ENCODE data around the gene C11orf16.

The C11orf16 gene

DNA sequence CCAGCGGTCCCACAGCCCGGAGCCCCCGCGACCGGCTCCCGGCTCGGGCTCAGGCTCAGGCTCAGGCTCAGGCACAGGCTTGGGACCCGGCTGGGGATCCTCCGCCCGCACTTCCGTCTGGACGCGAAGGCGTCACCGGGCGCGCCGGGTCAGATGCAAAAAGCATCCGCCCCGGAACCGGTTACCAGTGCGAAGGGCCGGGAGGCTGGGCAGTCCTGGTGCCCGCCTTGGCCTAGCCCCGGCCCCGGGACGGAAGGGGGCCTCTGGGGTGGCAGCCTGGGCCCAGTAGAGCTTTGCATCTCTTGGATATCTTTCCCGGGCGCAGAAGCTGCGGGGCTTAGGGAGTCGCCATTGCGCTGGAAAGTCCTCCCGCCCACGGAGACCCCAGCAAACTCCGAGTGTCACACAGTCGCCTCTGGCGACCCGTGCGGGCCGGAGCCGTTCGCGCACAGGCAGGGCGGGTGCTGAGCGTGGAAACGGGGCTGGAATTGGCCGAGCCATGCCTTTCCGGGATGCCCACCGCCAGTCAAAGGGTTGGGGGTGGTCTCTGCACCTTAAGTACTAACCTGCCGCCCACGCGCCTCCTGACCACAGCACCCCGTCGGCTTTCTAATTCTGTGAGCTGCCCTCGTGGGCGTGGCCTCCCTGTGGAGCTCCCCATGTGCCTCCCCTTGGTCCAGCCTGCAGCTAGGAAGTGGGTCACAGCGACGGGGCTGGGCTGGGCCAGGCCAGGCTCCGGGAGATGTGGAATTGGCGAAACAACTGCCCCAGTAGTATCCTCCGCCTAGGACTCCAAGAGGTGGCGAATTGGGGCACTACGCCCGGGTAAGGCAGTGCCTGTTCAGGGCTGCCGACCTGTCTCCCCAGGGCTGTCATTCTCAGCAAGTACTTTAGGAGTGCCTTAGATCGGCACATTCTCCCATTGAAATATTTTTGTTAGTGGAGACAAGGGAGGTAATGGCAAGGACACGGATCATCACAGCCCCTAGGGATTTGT is 31.9 kb upstream of the C11orf16 start, which contains the start of gene TMEM9B:
TSS of gene TMEM9B (minus strand) at position 119 of the 997 bp plus-strand sequence. CDS start 129 bp downstream, outside the sequence.
- POLR2A ChIA-PET = interaction anchor here (0.5 to 1.7 kb wide), 3 partner anchors 36 to 250 kb away, joined by 3 to 5 read pairs (median 3); partner anchors contain the start of gene NRIP3
- Histone ChIP-seq H3K4me1 (ENCODE audit: control extremely low read depth in 1 of 4, control insufficient read depth in 4 of 4, insufficient read depth in 4 of 4, low read length in 3 of 4) (peaks cover 8 to 27% (median 21%) of the 10 kb centered on the region in 4 experiments), H3K27me3 (replicated peaks in 2 of 5; ENCODE audit: control insufficient read depth in 4 of 5, insufficient read depth in 5 of 5, low read length in 4 of 5) (no peaks in the 10 kb centered on the region), H3K4me3 (ENCODE audit: control insufficient read depth in 1 of 7, extremely low read depth in 1 of 7, insufficient read depth in 4 of 7, low read depth in 2 of 7, low read length in 6 of 7) (peak within 1 kb of the TSS; percentile 79 to 95 (median 93)), H3K36me3 (ENCODE audit: control insufficient read depth in 4 of 4, insufficient read depth in 4 of 4, low read length in 3 of 4) (peaks cover 0 to 10% (median 5%) of the 10 kb centered on the region in 4 experiments), H3K27ac (ENCODE audit: insufficient read depth in 1 of 2, low read depth in 1 of 2, low read length in 2 of 2, poor library complexity in 1 of 2, severe bottlenecking in 2 of 2) (peak within 1 kb of the TSS; percentile 77 to 91), H3K9me3 (ENCODE audit: control extremely low read depth in 1 of 5, control insufficient read depth in 4 of 5, insufficient read depth in 2 of 5, low read depth in 1 of 5, low read length in 4 of 5) (no peaks in the 10 kb centered on the region)
- DNase-seq = peak; percentile 72 to 89 (median 82)
- CTCF ChIA-PET = interaction anchor here (1.5 kb wide), 1 partner anchor 173 kb away, joined by 3 read pairs; no protein-coding TSS in a partner anchor
- WGBS (ENCODE audit: insufficient coverage) = under 1% methylated on average over 67 of the region's 67 CpGs

- Histone ChIP-seq H3K27me3 (replicated peaks in 2 of 5; ENCODE audit: control insufficient read depth in 4 of 5, insufficient read depth in 5 of 5, low read length in 4 of 5) (no peaks in the 10 kb centered on the region), H3K36me3 (ENCODE audit: control insufficient read depth in 4 of 4, insufficient read depth in 4 of 4, low read length in 3 of 4) (peaks cover 0 to 13% (median 5%) of the 10 kb centered on the region in 4 experiments), H3K4me3 (ENCODE audit: control insufficient read depth in 1 of 7, extremely low read depth in 1 of 7, insufficient read depth in 4 of 7, low read depth in 2 of 7, low read length in 6 of 7) (peak overlapping the region; percentile 79 to 95 (median 93)), H3K27ac (ENCODE audit: insufficient read depth in 1 of 2, low read depth in 1 of 2, low read length in 2 of 2, poor library complexity in 1 of 2, severe bottlenecking in 2 of 2) (peak overlapping the region; percentile 77 to 91), H3K9me3 (ENCODE audit: control extremely low read depth in 1 of 5, control insufficient read depth in 4 of 5, insufficient read depth in 2 of 5, low read depth in 1 of 5, low read length in 4 of 5) (no peaks in the 10 kb centered on the region), H3K4me1 (ENCODE audit: control extremely low read depth in 1 of 4, control insufficient read depth in 4 of 4, insufficient read depth in 4 of 4, low read length in 3 of 4) (peaks cover 8 to 30% (median 23%) of the 10 kb centered on the region in 4 experiments)
- 3% methylated on average over 28 of the region's 39 CpGs for WGBS (ENCODE audit: insufficient coverage)
- CTCF ChIA-PET = interaction anchor here (1.0 to 1.5 kb wide), 3 partner anchors 49 to 174 kb away, joined by 3 to 8 read pairs (median 8); no protein-coding TSS in a partner anchor
- POLR2A ChIA-PET = interaction anchor here (0.6 to 1.7 kb wide), 3 partner anchors 36 to 365 kb away, joined by 3 to 5 read pairs (median 3); partner anchors contain the start of gene NRIP3
- DNase-seq = peak; percentile 75 to 86 (median 77)
Measured at GRCh38 chr11:8963569-8964323, 31.0 kb upstream of the C11orf16 start.

GRCh38 chr11:8962841-8963240 is 30.1 kb upstream of the C11orf16 start:
- H3K4me1 ChIP-seq (ENCODE audit: control extremely low read depth in 1 of 4, control insufficient read depth in 4 of 4, insufficient read depth in 4 of 4, low read length in 3 of 4) = peaks cover 8 to 30% (median 23%) of the 10 kb centered on the region in 4 experiments
- DNase-seq = peak in 2 of 3 donors; percentile 10 to 48
- ChIA-PET CTCF (interaction anchor here (1.0 to 1.3 kb wide), 2 partner anchors 48 to 51 kb away, joined by 8 read pairs; no protein-coding TSS in a partner anchor), POLR2A (interaction anchor here (1.4 kb wide), 1 partner anchor 37 kb away, joined by 3 read pairs; no protein-coding TSS in a partner anchor)
- peak overlapping the region in 1 of 2 experiments; percentile 91 for H3K27ac ChIP-seq (ENCODE audit: insufficient read depth in 1 of 2, low read depth in 1 of 2, low read length in 2 of 2, poor library complexity in 1 of 2, severe bottlenecking in 2 of 2)
- H3K36me3 ChIP-seq (ENCODE audit: control insufficient read depth in 4 of 4, insufficient read depth in 4 of 4, low read length in 3 of 4) = peaks cover 0 to 13% (median 4%) of the 10 kb centered on the region in 4 experiments
- H3K27me3 ChIP-seq (replicated peaks in 2 of 5; ENCODE audit: control insufficient read depth in 4 of 5, insufficient read depth in 5 of 5, low read length in 4 of 5) = no peaks in the 10 kb centered on the region
- no peaks in the 10 kb centered on the region for H3K9me3 ChIP-seq (ENCODE audit: control extremely low read depth in 1 of 5, control insufficient read depth in 4 of 5, insufficient read depth in 2 of 5, low read depth in 1 of 5, low read length in 4 of 5)
- peak overlapping the region in 6 of 7 experiments; percentile 28 to 95 (median 89) for H3K4me3 ChIP-seq (ENCODE audit: control insufficient read depth in 1 of 7, extremely low read depth in 1 of 7, insufficient read depth in 4 of 7, low read depth in 2 of 7, low read length in 6 of 7)
- WGBS (ENCODE audit: insufficient coverage) = no CpG with 5 or more reads among the region's 2 CpGs

GRCh38 chr11:8961401-8961800 is 28.7 kb upstream of the C11orf16 start:
- H3K27me3 ChIP-seq (replicated peaks in 2 of 5; ENCODE audit: control insufficient read depth in 4 of 5, insufficient read depth in 5 of 5, low read length in 4 of 5) = no peaks in the 10 kb centered on the region
- WGBS (ENCODE audit: insufficient coverage) = 88% methylated on average over 1 of the region's 2 CpGs
- peaks cover 8 to 30% (median 23%) of the 10 kb centered on the region in 4 experiments for H3K4me1 ChIP-seq (ENCODE audit: control extremely low read depth in 1 of 4, control insufficient read depth in 4 of 4, insufficient read depth in 4 of 4, low read length in 3 of 4)
- POLR2A ChIA-PET = no interaction called here
- CTCF ChIA-PET = interaction anchor here (1.1 to 3.9 kb wide), 5 partner anchors 12 to 279 kb away, joined by 3 to 68 read pairs (median 11); partner anchors contain the start of genes AKIP1, ASCL3, NRIP3 and RPL27A
- no peak overlapping the region for H3K27ac ChIP-seq (ENCODE audit: insufficient read depth in 1 of 2, low read depth in 1 of 2, low read length in 2 of 2, poor library complexity in 1 of 2, severe bottlenecking in 2 of 2)
- H3K4me3 ChIP-seq (ENCODE audit: control insufficient read depth in 1 of 7, extremely low read depth in 1 of 7, insufficient read depth in 4 of 7, low read depth in 2 of 7, low read length in 6 of 7) = no peak overlapping the region
- H3K9me3 ChIP-seq (ENCODE audit: control extremely low read depth in 1 of 5, control insufficient read depth in 4 of 5, insufficient read depth in 2 of 5, low read depth in 1 of 5, low read length in 4 of 5) = no peaks in the 10 kb centered on the region
- no peak for DNase-seq
- peaks cover 0 to 13% (median 3%) of the 10 kb centered on the region in 4 experiments for H3K36me3 ChIP-seq (ENCODE audit: control insufficient read depth in 4 of 4, insufficient read depth in 4 of 4, low read length in 3 of 4)

DNA sequence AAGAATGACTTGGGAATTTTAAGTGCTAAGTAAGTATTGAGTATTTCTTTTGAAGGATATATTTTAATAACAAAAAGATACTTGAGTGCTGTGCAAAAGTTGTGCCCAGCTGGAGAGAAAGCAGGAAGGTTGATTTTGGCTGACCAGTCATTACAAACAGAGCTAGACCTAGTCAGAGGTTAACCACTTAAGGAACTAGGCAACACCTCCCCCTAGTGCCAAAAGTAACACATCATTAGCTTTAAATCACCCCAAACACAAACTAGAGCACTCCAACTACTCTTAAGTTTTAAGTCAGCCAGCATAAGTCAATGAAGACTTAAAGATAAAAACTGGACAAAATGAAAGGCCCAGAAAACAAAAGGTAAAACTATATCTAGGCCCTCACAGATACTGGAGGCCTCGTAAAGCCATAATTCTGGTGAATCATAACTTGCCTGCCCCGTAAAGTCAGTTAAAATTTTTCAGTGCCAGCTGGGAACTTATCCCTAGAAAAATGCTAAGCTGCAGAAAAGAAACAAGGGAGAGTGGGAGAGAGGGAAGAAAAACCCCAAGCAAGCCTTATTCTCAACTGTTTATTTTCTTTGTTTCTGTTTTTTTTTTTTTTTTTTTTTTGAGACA is 26.9 kb upstream of the C11orf16 start:
- Histone ChIP-seq H3K4me3 (ENCODE audit: control insufficient read depth in 1 of 7, extremely low read depth in 1 of 7, insufficient read depth in 4 of 7, low read depth in 2 of 7, low read length in 6 of 7) (no peak overlapping the region), H3K27ac (ENCODE audit: insufficient read depth in 1 of 2, low read depth in 1 of 2, low read length in 2 of 2, poor library complexity in 1 of 2, severe bottlenecking in 2 of 2) (no peak overlapping the region), H3K36me3 (ENCODE audit: control insufficient read depth in 4 of 4, insufficient read depth in 4 of 4, low read length in 3 of 4) (peaks cover 0 to 24% (median 13%) of the 10 kb centered on the region in 4 experiments), H3K27me3 (replicated peaks in 2 of 5; ENCODE audit: control insufficient read depth in 4 of 5, insufficient read depth in 5 of 5, low read length in 4 of 5) (no peaks in the 10 kb centered on the region), H3K9me3 (ENCODE audit: control extremely low read depth in 1 of 5, control insufficient read depth in 4 of 5, insufficient read depth in 2 of 5, low read depth in 1 of 5, low read length in 4 of 5) (no peaks in the 10 kb centered on the region), H3K4me1 (ENCODE audit: control extremely low read depth in 1 of 4, control insufficient read depth in 4 of 4, insufficient read depth in 4 of 4, low read length in 3 of 4) (peaks cover 8 to 19% (median 15%) of the 10 kb centered on the region in 4 experiments)
- DNase-seq = peak; percentile 73 to 83 (median 79)
- POLR2A ChIA-PET = interaction anchor here (0.8 to 1.4 kb wide), 2 partner anchors 49 to 52 kb away, joined by 3 to 5 read pairs; partner anchors contain the start of gene AKIP1
- 58% methylated on average over 2 of the region's 2 CpGs for WGBS (ENCODE audit: insufficient coverage)
- CTCF ChIA-PET = interaction anchor here (0.5 to 3.9 kb wide), 16 partner anchors 10 to 271 kb away, joined by 3 to 68 read pairs (median 5); partner anchors contain the start of genes AKIP1, ASCL3 and NRIP3

GRCh38 chr11:8956860-8957259 is 24.1 kb upstream of the C11orf16 start:
- CTCF ChIA-PET = interaction anchor here (1.0 to 2.4 kb wide), 4 partner anchors 8 to 42 kb away, joined by 3 to 11 read pairs (median 6); no protein-coding TSS in a partner anchor
- no peak overlapping the region for H3K27ac ChIP-seq (ENCODE audit: insufficient read depth in 1 of 2, low read depth in 1 of 2, low read length in 2 of 2, poor library complexity in 1 of 2, severe bottlenecking in 2 of 2)
- H3K36me3 ChIP-seq (ENCODE audit: control insufficient read depth in 4 of 4, insufficient read depth in 4 of 4, low read length in 3 of 4) = peaks cover 3 to 43% (median 22%) of the 10 kb centered on the region in 4 experiments
- no peak overlapping the region for H3K4me3 ChIP-seq (ENCODE audit: control insufficient read depth in 1 of 7, extremely low read depth in 1 of 7, insufficient read depth in 4 of 7, low read depth in 2 of 7, low read length in 6 of 7)
- POLR2A ChIA-PET = no interaction called here
- no peak for DNase-seq
- no peaks in the 10 kb centered on the region for H3K27me3 ChIP-seq (replicated peaks in 2 of 5; ENCODE audit: control insufficient read depth in 4 of 5, insufficient read depth in 5 of 5, low read length in 4 of 5)
- no peaks in the 10 kb centered on the region for H3K9me3 ChIP-seq (ENCODE audit: control extremely low read depth in 1 of 5, control insufficient read depth in 4 of 5, insufficient read depth in 2 of 5, low read depth in 1 of 5, low read length in 4 of 5)
- WGBS (ENCODE audit: insufficient coverage) = no CpG with 5 or more reads among the region's 4 CpGs
- peaks cover 0 to 4% (median 2%) of the 10 kb centered on the region in 4 experiments for H3K4me1 ChIP-seq (ENCODE audit: control extremely low read depth in 1 of 4, control insufficient read depth in 4 of 4, insufficient read depth in 4 of 4, low read length in 3 of 4)

Measured in common myeloid progenitor, CD34-positive (primary cell).